Measurements from ENCODE around the gene APOA5.

- TF ChIP-seq CTCF (IDR thresholded peaks at IDR 0.05) (no peak), IRF2 (CRISPR knock-in tag; IDR thresholded peaks at IDR 0.05; ENCODE audit: borderline replicate concordance, low read depth) (no peak), ZNF317 (CRISPR knock-in tag; IDR thresholded peaks at IDR 0.05; ENCODE audit: borderline replicate concordance, low read depth) (no peak), TEAD4 (CRISPR knock-in tag; IDR thresholded peaks at IDR 0.05) (no peak)
- TF ChIP-seq, protein P1, sequence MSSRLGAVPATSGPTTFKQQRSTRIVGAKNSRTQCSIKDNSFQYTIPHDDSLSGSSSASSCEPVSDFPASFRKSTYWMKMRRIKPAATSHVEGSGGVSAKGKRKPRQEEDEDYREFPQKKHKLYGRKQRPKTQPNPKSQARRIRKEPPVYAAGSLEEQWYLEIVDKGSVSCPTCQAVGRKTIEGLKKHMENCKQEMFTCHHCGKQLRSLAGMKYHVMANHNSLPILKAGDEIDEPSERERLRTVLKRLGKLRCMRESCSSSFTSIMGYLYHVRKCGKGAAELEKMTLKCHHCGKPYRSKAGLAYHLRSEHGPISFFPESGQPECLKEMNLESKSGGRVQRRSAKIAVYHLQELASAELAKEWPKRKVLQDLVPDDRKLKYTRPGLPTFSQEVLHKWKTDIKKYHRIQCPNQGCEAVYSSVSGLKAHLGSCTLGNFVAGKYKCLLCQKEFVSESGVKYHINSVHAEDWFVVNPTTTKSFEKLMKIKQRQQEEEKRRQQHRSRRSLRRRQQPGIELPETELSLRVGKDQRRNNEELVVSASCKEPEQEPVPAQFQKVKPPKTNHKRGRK (CRISPR knock-in tag; IDR thresholded peaks at IDR 0.05; ENCODE audit: borderline replicate concordance): no peak
Measured at GRCh38 chr11:116832350-116833290, 40.9 kb upstream of the APOA5 start.

Measured in WTC11 (cell line).